B cell (primary cell): ENCODE results near the gene TBPL2. TPM values are rescaled to one million over a fixed set of nuclear protein-coding genes. Genes with fewer than 3 reads are reported as not detected.

ENCODE experiments used
- ATAC-seq: fragments of 200-7000 bp; cut with Tn5 transposase; one replicate; pipeline ENCODE4 v1.10.0; 2021; ENCODE audit warnings: low read depth, mild to moderate bottlenecking, moderate number of reproducible peaks, moderate library complexity
- CTCF ChIA-PET: fragments of 350-600 bp; sonication (Branson Sonifier 250); formaldehyde crosslinking; loops from one replicate; lab custom pipeline; 2021; ENCODE audit warnings: antibody characterized with exemption, inconsistent platforms; lab: Charles Lee
- POLR2A ChIA-PET: fragments of 350-600 bp; sonication (Branson Sonifier 250); formaldehyde crosslinking; loops from one replicate; lab custom pipeline; 2021; ENCODE audit warnings: antibody characterized with exemption; lab: Charles Lee
- DNase-seq: peaks from one replicate; pipeline ENCODE4 v3.0.0; 2013
- H2AFZ ChIP-seq: 2 replicates; pipeline ENCODE4 v1.6.1; 2012; ENCODE audit warnings: mild to moderate bottlenecking, low read depth, low read length; ENCODE audit not compliant: insufficient read depth, poor library complexity, severe bottlenecking
- H3K27ac ChIP-seq, 2 donors: 1 replicate in 1 of 2; 2 replicates in 1 of 2; pipeline ENCODE4 v1.5.1; 2012 to 2013; ENCODE audit warnings: low read length in 2 of 2, mild to moderate bottlenecking in 2 of 2, moderate library complexity in 1 of 2
- H3K27me3 ChIP-seq, 4 experiments: fragments of 200-600 bp in 1 of 4; sonication (generic) in 1 of 4; replicated peaks in 1 of 4; 1 replicate in 2 of 4; 2 replicates in 2 of 4; pipeline versions ENCODE4 v1.6.1 to v1.7.0; 2013 to 2016; ENCODE audit warnings: low read length in 3 of 4, mild to moderate bottlenecking in 2 of 4, mixed read lengths in 1 of 4, moderate library complexity in 1 of 4; ENCODE audit not compliant: insufficient read depth in 4 of 4, control insufficient read depth in 3 of 4; ENCODE audit errors: control extremely low read depth in 1 of 4
- H3K36me3 ChIP-seq, 2 experiments: replicated peaks in 1 of 2; 1 replicate in 1 of 2; 2 replicates in 1 of 2; pipeline versions ENCODE4 v1.6.1 to v1.7.1; 2013; ENCODE audit warnings: low read length in 1 of 2; ENCODE audit not compliant: insufficient read depth in 2 of 2, control insufficient read depth in 1 of 2; ENCODE audit errors: control extremely low read depth in 1 of 2, extremely low read depth in 1 of 2
- H3K4me1 ChIP-seq, 2 donors: fragments of 200-600 bp in 1 of 2; sonication (generic) in 1 of 2; 1 replicate in 1 of 2; 2 replicates in 1 of 2; pipeline versions ENCODE4 v1.5.1 to v1.6.1; 2013 to 2017; ENCODE audit warnings: low read length in 2 of 2; ENCODE audit not compliant: control insufficient read depth in 2 of 2, insufficient read depth in 2 of 2
- H3K4me2 ChIP-seq: replicated peaks from 2 replicates; pipeline ENCODE3; 2012; ENCODE audit warnings: mild to moderate bottlenecking, low read depth, low read length; ENCODE audit not compliant: poor library complexity, severe bottlenecking
- H3K4me3 ChIP-seq, 5 experiments: fragments of 200-600 bp in 1 of 5; sonication (generic) in 1 of 5; 1 replicate in 3 of 5; 2 replicates in 2 of 5; pipeline versions ENCODE4 v1.5.1 to v1.7.0; 2011 to 2016; ENCODE audit warnings: low read length in 4 of 5, mild to moderate bottlenecking in 4 of 5, low read depth in 2 of 5, control low read depth in 1 of 5, moderate library complexity in 1 of 5; ENCODE audit not compliant: insufficient read depth in 1 of 5; ENCODE audit errors: control extremely low read depth in 1 of 5, extremely low read depth in 1 of 5
- H3K79me2 ChIP-seq: fragments of 200-600 bp; sonication (generic); one replicate; pipeline ENCODE4 v1.6.0; 2016; ENCODE audit warnings: low read length; ENCODE audit not compliant: control insufficient read depth, insufficient read depth
- H3K9ac ChIP-seq: fragments of 200-600 bp; sonication (generic); 2 replicates; pipeline ENCODE4 v1.6.1; 2017; ENCODE audit warnings: mild to moderate bottlenecking, low read length, moderate library complexity
- H3K9me3 ChIP-seq, 3 donors: one replicate each; pipeline versions ENCODE4 v1.6.1 to v1.7.1; 2013; ENCODE audit warnings: low read length in 2 of 3; ENCODE audit not compliant: control insufficient read depth in 2 of 3, insufficient read depth in 1 of 3; ENCODE audit errors: control extremely low read depth in 1 of 3
- H4K20me1 ChIP-seq: 2 replicates; pipeline ENCODE4 v1.6.0; 2012; ENCODE audit warnings: mild to moderate bottlenecking, low read length; ENCODE audit not compliant: insufficient read depth, control insufficient read depth, poor library complexity, severe bottlenecking
- H3K27ac Mint-ChIP-seq: one replicate; pipeline ENCODE4 v1.8.0; 2021; ENCODE audit warnings: mixed read lengths
- H3K27me3 Mint-ChIP-seq: one replicate; pipeline ENCODE4 v1.8.0; 2021; ENCODE audit warnings: mixed read lengths
- H3K4me1 Mint-ChIP-seq: one replicate; pipeline ENCODE4 v1.8.0; 2021; ENCODE audit warnings: mixed read lengths
- H3K4me3 Mint-ChIP-seq: one replicate; pipeline ENCODE4 v1.8.0; 2021; ENCODE audit warnings: mixed read lengths
- H3K9me3 Mint-ChIP-seq: one replicate; pipeline ENCODE4 v1.8.0; 2022; ENCODE audit warnings: mixed read lengths; ENCODE audit not compliant: insufficient read depth
- CTCF ChIP-seq: fragments of 200-600 bp; IDR thresholded peaks from one replicate; pipeline ENCODE4 v1.8.0; 2022; ENCODE audit warnings: antibody characterized with exemption, mild to moderate bottlenecking
- EZH2 ChIP-seq: IDR thresholded peaks from 2 replicates; pipeline ENCODE4 v1.6.1; 2012; ENCODE audit warnings: borderline replicate concordance, low read depth, mild to moderate bottlenecking, moderate library complexity, low read length; ENCODE audit not compliant: insufficient read depth, poor library complexity, severe bottlenecking
- WGBS: methylation state at CpG from one replicate; pipeline ENCODE4 v1.1.5; 2013; ENCODE audit warnings: missing lambda C conversion rate; ENCODE audit not compliant: insufficient coverage; 5-methylcytosine and 5-hydroxymethylcytosine counted together
- intact Hi-C: fragments of 100-400 bp; cut with micrococcal nuclease; formaldehyde crosslinking; loops from one replicate; pipeline ENCODE4 v1.10.0; 2022
- polyA plus RNA-seq: library from polyadenylated mRNA; depleted of rRNA; stranded (reverse); fragments of >200 nt; gene quantifications from 2 replicates; pipeline ENCODE4 v1.2.3, GENCODE V29; 2012
- total RNA-seq, 2 donors: library from RNA; stranded (reverse); fragments of 120-200 nt in 1 of 2; gene quantifications; 1 replicate in 1 of 2; 2 replicates in 1 of 2; pipeline versions ENCODE4 v1.2.3 to v1.2.4, GENCODE V29; 2013 to 2022

Gene TBPL2
- total and polyA plus RNA-seq, 2 donors (not counting 1 experiment from before 2014, with no cell fraction given): not detected

- peaks cover 0 to 3% (median 0%) of the 10 kb centered on the region in 4 experiments for H3K27me3 ChIP-seq
- POLR2A ChIA-PET: no interaction called here
- Mint-ChIP-seq H3K9me3 (no peaks in the 10 kb centered on the region), H3K4me1 (no peaks in the 10 kb centered on the region), H3K4me3 (no peak overlapping the region), H3K27me3 (peaks cover 9% of the 10 kb centered on the region), H3K27ac (no peak overlapping the region)
- H2AFZ ChIP-seq: no peak overlapping the region
- DNase-seq (no peak), ATAC-seq (no peak)
- H3K27ac ChIP-seq: no peak overlapping the region
- WGBS: 94% methylated on average over 7 of the region's 7 CpGs
- H3K4me3 ChIP-seq: no peak overlapping the region
- H4K20me1 ChIP-seq: no peaks in the 10 kb centered on the region
- no peaks in the 10 kb centered on the region for H3K36me3 ChIP-seq
- TF ChIP-seq EZH2 (no peak), CTCF (no peak)
- no peak overlapping the region for H3K4me2 ChIP-seq
- CTCF ChIA-PET: interaction anchor here (0.9 to 1.9 kb wide), 2 partner anchors 20 to 21 kb away, joined by 3 to 4 read pairs; no protein-coding TSS in a partner anchor
- no peaks in the 10 kb centered on the region for H3K79me2 ChIP-seq
- H3K9ac ChIP-seq: no peak overlapping the region
- H3K4me1 ChIP-seq: no peaks in the 10 kb centered on the region
- intact Hi-C loops: no loop called here
- H3K9me3 ChIP-seq: peaks cover 0 to 16% (median 0%) of the 10 kb centered on the region in 3 donors
Measured at GRCh38 chr14:55467307-55467706, 26.9 kb upstream of the TBPL2 start.

- Mint-ChIP-seq H3K4me1 (no peaks in the 10 kb centered on the region), H3K27me3 (peaks cover 16% of the 10 kb centered on the region), H3K9me3 (peaks cover 2% of the 10 kb centered on the region), H3K27ac (no peak overlapping the region), H3K4me3 (no peak overlapping the region)
- Histone ChIP-seq H3K4me2 (no peak overlapping the region), H3K27me3 (peaks cover 0 to 2% (median 0%) of the 10 kb centered on the region in 4 experiments), H2AFZ (no peak overlapping the region), H3K4me1 (no peaks in the 10 kb centered on the region), H3K9ac (no peak overlapping the region), H3K27ac (no peak overlapping the region), H4K20me1 (no peaks in the 10 kb centered on the region), H3K4me3 (no peak overlapping the region), H3K36me3 (no peaks in the 10 kb centered on the region), H3K79me2 (no peaks in the 10 kb centered on the region), H3K9me3 (peaks cover 0 to 2% (median 0%) of the 10 kb centered on the region in 3 donors)
- ATAC-seq (no peak), DNase-seq (no peak)
- CTCF ChIA-PET: interaction anchor here (1.1 kb wide), 1 partner anchor 18 kb away, joined by 3 read pairs; no protein-coding TSS in a partner anchor
- intact Hi-C loops: no loop called here
- 65% methylated on average over 5 of the region's 9 CpGs for WGBS
- POLR2A ChIA-PET: no interaction called here
- no peak for TF ChIP-seq CTCF
- TF ChIP-seq EZH2: no peak
Measured at GRCh38 chr14:55458800-55459515, 18.5 kb upstream of the TBPL2 start.
